Fibroblast of villous mesenchyme (primary cell): ENCODE results near the gene C1orf105. TPM values are rescaled to one million over a fixed set of nuclear protein-coding genes. Genes with fewer than 3 reads are reported as not detected.
A peak's percentile ranks its signal among the peaks of the same experiment; 100 is the strongest.
"Not testable (repeated sequence)": the region's sequence is repeated elsewhere in the genome, so short reads cannot be mapped to it uniquely, and the experiment has no call there.

Experiments used
- DNase-seq: peaks from one replicate; pipeline ENCODE4 v3.0.0-alpha.2; 2010; ENCODE audit warnings: low read depth
- H3K4me3 ChIP-seq: 2 replicates; pipeline ENCODE4 v1.5.1; 2011; ENCODE audit warnings: low read depth, mild to moderate bottlenecking, low read length
- CTCF ChIP-seq: IDR thresholded peaks from 2 replicates; pipeline ENCODE4 v1.5.1; 2012; ENCODE audit warnings: low read depth, mild to moderate bottlenecking, low read length; ENCODE audit not compliant: insufficient read depth
- total RNA-seq: library from RNA; depleted of rRNA; stranded (reverse); fragments of >200 nt; gene quantifications from 2 replicates; pipeline ENCODE4 v1.2.3, GENCODE V29; 2012

C1orf105 gene
- total RNA-seq: not detected in 2 replicates

- no peak within 1 kb of the TSS for H3K4me3 ChIP-seq
These were observed at the start of gene C1orf105 for GRCh38 chr1:172420385-172420784. C1orf105 (plus strand) TSS chr1:172420685; CDS start chr1:172420886, 201 bp downstream.

GRCh38 chr1:172371646-172372045, 48.8 kb upstream of the C1orf105 start:
- not testable (repeated sequence) for DNase-seq, H3K4me3 ChIP-seq

More at GRCh38 chr1:172420385-172420784, at the start of gene C1orf105:
- no peak for TF ChIP-seq CTCF
- DNase-seq: no peak

GRCh38 chr1:172373864-172374263, 46.6 kb upstream of the C1orf105 start:
- no peak overlapping the region for H3K4me3 ChIP-seq
- DNase-seq: peak; percentile 55
- TF ChIP-seq CTCF: no peak

- no peak for DNase-seq
- no peak overlapping the region for H3K4me3 ChIP-seq
- no peak for TF ChIP-seq CTCF
These were observed 45.3 kb upstream of the C1orf105 start for GRCh38 chr1:172375211-172375631.

GRCh38 chr1:172376431-172376830, 44.1 kb upstream of the C1orf105 start:
- no peak for TF ChIP-seq CTCF
- no peak overlapping the region for H3K4me3 ChIP-seq
- no peak for DNase-seq

GRCh38 chr1:172377565-172377964, 42.9 kb upstream of the C1orf105 start:
- H3K4me3 ChIP-seq: no peak overlapping the region
- DNase-seq: no peak
- no peak for TF ChIP-seq CTCF

- TF ChIP-seq CTCF: no peak
- H3K4me3 ChIP-seq: no peak overlapping the region
- DNase-seq: no peak
These were observed 42.2 kb upstream of the C1orf105 start for GRCh38 chr1:172378109-172378760.
